K562 (cell line): ENCODE results near the gene NEDD4L. TPM values are rescaled to one million over a fixed set of nuclear protein-coding genes. Genes with fewer than 3 reads are reported as not detected.

ENCODE experiments used
- ARID4B ChIP-seq: sonication (generic); formaldehyde crosslinking; IDR thresholded peaks from 2 replicates; pipeline ENCODE4 v1.8.0; 2022; ENCODE audit warnings: mild to moderate bottlenecking, missing genetic modification reagents
- ATF6 ChIP-seq: sonication (generic); formaldehyde crosslinking; IDR thresholded peaks from 2 replicates; pipeline ENCODE4 v1.4.0; 2020; ENCODE audit warnings: mild to moderate bottlenecking, missing genetic modification reagents
- C11orf30 ChIP-seq: fragments of 450-650 bp; IDR thresholded peaks from 2 replicates; pipeline ENCODE4 v1.6.1; 2016; ENCODE audit warnings: low read depth, mild to moderate bottlenecking
- CBFA2T3 ChIP-seq: fragments of 450-650 bp; IDR thresholded peaks from 2 replicates; pipeline ENCODE4 v1.6.1; 2017
- CREM ChIP-seq: IDR thresholded peaks from 2 replicates; pipeline ENCODE4 v1.6.1; 2014; ENCODE audit warnings: antibody characterized with exemption, low read depth
- DMBX1 ChIP-seq: fragments of 250-450 bp; sonication (Bioruptor Pico); IDR thresholded peaks from 2 replicates; pipeline ENCODE4 v1.8.0; 2022; ENCODE audit warnings: inconsistent platforms, mild to moderate bottlenecking, moderate library complexity, borderline replicate concordance
- E2F5 ChIP-seq: sonication (generic); formaldehyde crosslinking; IDR thresholded peaks from 2 replicates; pipeline ENCODE4 v1.8.0; 2022; ENCODE audit warnings: mild to moderate bottlenecking, missing genetic modification reagents
- HMBOX1 ChIP-seq: sonication (generic); IDR thresholded peaks from 2 replicates; pipeline ENCODE4 v1.6.1; 2016
- MED1 ChIP-seq: sonication (generic); formaldehyde crosslinking; IDR thresholded peaks from 2 replicates; pipeline ENCODE4 v1.8.1; 2023; ENCODE audit warnings: missing genetic modification reagents, borderline replicate concordance
- RAD51 ChIP-seq: fragments of 450-650 bp; IDR thresholded peaks from 2 replicates; pipeline ENCODE4 v1.7.1; 2016; ENCODE audit warnings: low read depth, mild to moderate bottlenecking, borderline replicate concordance
- RFX7 ChIP-seq: fragments of 250-450 bp; sonication (Bioruptor Pico); IDR thresholded peaks from 2 replicates; pipeline ENCODE4 v1.5.1; 2021; ENCODE audit warnings: mild to moderate bottlenecking
- TAL1 ChIP-seq: fragments of 450-650 bp; IDR thresholded peaks from 2 replicates; pipeline ENCODE4 v1.6.1; 2016; ENCODE audit warnings: mild to moderate bottlenecking
- TBP ChIP-seq: optimal IDR thresholded peaks from 2 replicates; pipeline ENCODE3; 2011; ENCODE audit warnings: low read depth, low read length, improper control_type of control experiment
- TFAM ChIP-seq: fragments of 250-450 bp; sonication (Bioruptor Pico); conservative IDR thresholded peaks from 2 replicates; pipeline ENCODE4 v1.5.0; 2021; ENCODE audit warnings: mild to moderate bottlenecking, moderate library complexity
- USF1 ChIP-seq: sonication (generic); formaldehyde crosslinking; IDR thresholded peaks from 2 replicates; pipeline ENCODE4 v1.9.0; 2022; ENCODE audit warnings: mild to moderate bottlenecking, missing genetic modification reagents
- ZBTB33 ChIP-seq: sonication (generic); formaldehyde crosslinking; IDR thresholded peaks from 2 replicates; pipeline ENCODE4 v1.8.1; 2023; ENCODE audit warnings: mild to moderate bottlenecking, missing genetic modification reagents
- ZNF24 ChIP-seq: fragments of 450-650 bp; IDR thresholded peaks from 2 replicates; pipeline ENCODE4 v1.6.1; 2016
- ZNF583 ChIP-seq: fragments of 250-450 bp; sonication (Bioruptor Pico); IDR thresholded peaks from 2 replicates; pipeline ENCODE4 v1.4.0; 2020
- polyA plus RNA-seq, 8 experiments: library from polyadenylated mRNA; depleted of rRNA in 4 of 8; stranded (reverse) in 5 of 8; unstranded in 3 of 8; fragments of >200 nt; fragmentation: Nextera tagmentation in 2 of 8; fragmentation: Illumina TruSeq in 1 of 8; extraction: Ambion mirVana in 2 of 8; extraction: Trizol in 1 of 8; gene quantifications; 2 replicates each; pipeline versions ENCODE4 v1.2.1 to v1.2.3, GENCODE V29; 2011 to 2014; ENCODE audit warnings: inconsistent platforms in 1 of 8, missing spikeins in 1 of 8
- total RNA-seq, 7 experiments: library from RNA; depleted of rRNA in 6 of 7; stranded (reverse); fragments of >200 nt in 6 of 7; fragmentation: Illumina TruSeq in 2 of 7; extraction: Trizol in 2 of 7; gene quantifications; 2 replicates each; pipeline versions ENCODE4 v1.2.1 to v1.2.3, GENCODE V29; 2011 to 2021; ENCODE audit warnings: low replicate concordance in 1 of 7

The NEDD4L gene
- total and polyA plus RNA-seq, 9 of the 15 experiments (the other 6 are each of a cell fraction or from before 2014, with no cell fraction given): 8.1 to 33.4 (median 19.9) TPM

- TF ChIP-seq ZBTB33 (CRISPR knock-in tag) (no peak), MED1 (CRISPR knock-in tag) (no peak), RAD51 (peak; percentile 51; the same call in 1 of the 2 replicates), CBFA2T3 (peak; percentile 94), HMBOX1 (peak; percentile 34; the same call in 1 of the 2 replicates), TFAM (no peak), E2F5 (CRISPR knock-in tag) (no peak), ARID4B (CRISPR knock-in tag) (no peak), C11orf30 (peak; percentile 77), ZNF24 (peak; percentile 88), ATF6 (CRISPR knock-in tag) (no peak), TBP (no peak), CREM (peak; percentile 89), TAL1 (peak; percentile 76), DMBX1 (CRISPR knock-in tag) (no peak), ZNF583 (CRISPR knock-in tag) (no peak), USF1 (CRISPR knock-in tag) (peak; percentile 60), RFX7 (CRISPR knock-in tag) (no peak)
Measured at GRCh38 chr18:58117786-58118403, 73.9 kb downstream of the NEDD4L start (continued).
